ENCODE results near the gene CTPS2.
A peak's percentile ranks its signal among the peaks of the same experiment; 100 is the strongest.
"Not testable (repeated sequence)": the region's sequence is repeated elsewhere in the genome, so short reads cannot be mapped to it uniquely, and the experiment has no call there.

CTPS2 gene

DNA sequence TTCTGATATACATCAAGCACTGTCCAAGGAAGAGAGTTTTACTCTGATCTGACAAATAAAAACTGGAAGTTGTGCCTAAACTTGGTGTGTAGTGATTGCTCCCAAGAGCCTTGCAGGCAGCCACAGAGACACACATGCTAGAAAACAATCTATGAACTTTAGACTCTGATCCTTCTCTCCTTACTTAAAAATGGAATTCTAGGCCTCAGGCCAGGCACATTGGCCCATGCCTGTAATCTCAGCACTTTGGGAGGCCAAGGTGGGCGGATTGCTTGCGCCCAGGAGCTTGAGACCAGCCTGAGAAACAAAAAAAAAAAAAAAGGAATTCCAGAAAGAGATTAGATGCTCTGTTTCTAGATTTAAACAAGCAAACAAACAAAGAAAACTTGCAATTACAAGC, 108.1 kb downstream of the CTPS2 start:
- peak; percentile 24 for DNase-seq (ENCODE audit: low read depth)

DNA sequence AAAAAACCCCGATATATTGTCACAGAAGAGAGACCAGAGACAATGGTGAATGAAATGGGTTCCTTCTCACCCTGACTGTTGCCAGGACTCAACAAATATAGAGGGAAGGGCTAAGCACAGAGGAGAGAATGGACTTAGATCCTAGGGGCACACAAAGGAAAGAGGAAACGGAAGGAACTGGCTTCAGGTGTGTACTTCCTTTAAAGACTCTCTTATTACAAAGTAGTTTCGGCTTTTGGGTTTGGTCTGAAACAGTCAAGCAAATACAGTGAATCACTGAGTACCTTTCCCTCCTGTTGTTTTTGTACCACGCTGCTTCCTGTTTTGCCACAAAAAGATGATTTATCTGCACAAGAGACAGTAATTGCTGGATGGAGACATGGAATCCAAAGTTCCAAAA, 108.6 kb downstream of the CTPS2 start:
- DNase-seq (ENCODE audit: low read depth), result peak; percentile 38

DNA sequence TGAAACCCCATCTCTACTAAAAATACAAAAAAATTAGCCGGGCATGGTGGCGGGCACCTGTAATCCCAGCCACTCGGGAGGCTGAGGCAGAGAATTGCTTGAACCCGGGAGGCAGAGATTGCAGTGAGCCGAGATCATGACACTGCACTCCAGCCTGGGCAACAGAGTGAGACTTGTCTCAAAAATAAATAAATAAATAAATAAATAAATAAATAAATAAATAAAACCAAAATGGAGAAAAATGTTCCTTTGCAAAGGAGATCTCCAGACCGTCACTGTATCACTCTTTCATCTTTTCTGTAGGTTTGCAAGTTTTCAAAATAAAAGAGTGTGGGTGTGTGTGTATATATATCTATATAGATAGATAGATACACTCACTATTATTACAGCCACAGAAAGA, 109.2 kb downstream of the CTPS2 start:
- not testable (repeated sequence) for DNase-seq (ENCODE audit: low read depth)

DNA sequence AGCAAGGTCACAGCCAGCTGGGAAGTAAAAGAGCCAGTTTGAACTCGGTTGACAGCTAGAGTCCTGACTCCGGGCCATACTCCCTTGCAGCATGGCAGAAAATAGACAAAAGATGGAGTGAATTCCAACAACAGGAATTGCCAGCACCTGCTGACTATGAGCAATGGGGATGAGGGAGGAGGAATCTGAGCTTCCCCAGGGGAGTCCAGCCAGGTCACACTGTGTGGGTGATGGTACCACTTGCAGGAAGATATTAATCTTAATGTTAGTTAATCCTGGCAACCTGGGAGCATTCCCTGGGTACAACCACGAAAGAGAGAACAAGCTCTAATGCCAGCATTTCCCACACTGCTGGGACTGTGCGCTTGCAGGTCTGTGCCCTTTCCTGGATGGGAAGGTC, 110.6 kb downstream of the CTPS2 start:
- no peak for DNase-seq (ENCODE audit: low read depth)

DNA sequence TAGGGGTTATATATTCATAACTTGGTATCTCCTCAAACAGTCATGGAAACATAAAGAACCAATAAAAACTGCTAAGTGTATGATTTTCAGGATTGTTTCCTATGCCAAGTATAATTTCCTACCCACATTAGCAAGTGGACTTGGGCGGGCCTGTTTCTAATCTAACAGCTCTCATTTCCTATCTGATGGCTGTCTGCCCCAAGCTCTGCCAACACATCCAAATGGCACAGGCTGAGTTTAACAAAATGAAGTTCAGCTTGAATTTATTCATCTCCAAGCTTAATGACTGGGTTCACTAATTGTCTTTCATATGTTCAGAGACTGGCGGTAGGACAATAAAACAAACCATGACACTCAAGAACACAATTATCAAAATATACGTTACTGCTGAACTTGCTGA, 118.0 kb downstream of the CTPS2 start:
- DNase-seq (ENCODE audit: low read depth), result no peak

DNA sequence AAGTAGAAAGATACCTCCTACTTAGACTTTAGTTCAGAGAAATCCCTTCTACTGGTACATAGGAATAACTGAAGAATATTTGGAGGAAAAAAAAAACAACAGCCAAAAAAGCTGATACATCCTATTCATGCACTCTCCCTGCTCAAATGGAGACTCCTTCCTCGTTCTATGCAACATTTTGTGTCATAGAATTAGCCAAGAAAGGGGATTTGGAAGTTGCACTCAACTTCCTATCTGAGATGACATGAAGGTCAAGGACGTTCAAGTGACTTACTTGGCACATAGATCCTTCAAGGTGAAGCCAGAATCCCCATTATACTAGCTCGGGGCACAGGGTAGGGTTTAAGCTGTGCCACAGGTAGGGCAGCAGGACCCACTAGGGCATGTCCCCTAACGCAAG, 118.7 kb downstream of the CTPS2 start:
- DNase-seq (ENCODE audit: low read depth), result no peak

DNA sequence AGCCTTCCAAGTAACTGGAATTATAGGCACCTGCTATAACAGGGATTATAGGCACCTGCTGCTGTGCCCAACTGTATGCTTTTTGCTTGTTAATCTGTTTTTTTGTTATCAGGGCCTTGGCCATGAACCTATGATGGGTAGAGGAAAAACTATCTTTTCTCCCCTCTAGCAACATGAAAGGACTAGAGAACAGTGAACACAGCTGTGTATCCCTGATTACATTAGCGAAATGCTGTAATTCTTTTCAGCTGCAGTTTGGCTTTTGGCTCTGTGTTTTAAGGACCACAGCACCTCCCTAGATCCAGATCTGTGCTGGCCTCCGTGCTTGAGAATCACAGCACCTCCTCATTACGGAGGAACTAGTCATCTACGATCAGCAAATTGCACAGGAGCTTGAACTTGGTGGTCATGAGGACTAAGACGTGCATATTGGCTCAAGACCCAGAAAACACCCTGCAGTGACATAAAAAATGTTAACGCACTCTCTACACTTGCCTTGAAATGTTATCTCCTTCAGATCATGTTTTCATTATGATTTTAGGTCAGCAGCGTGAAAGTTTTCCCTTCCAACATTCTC, 120.2 kb downstream of the CTPS2 start:
- no peak for DNase-seq (ENCODE audit: low read depth)

DNA sequence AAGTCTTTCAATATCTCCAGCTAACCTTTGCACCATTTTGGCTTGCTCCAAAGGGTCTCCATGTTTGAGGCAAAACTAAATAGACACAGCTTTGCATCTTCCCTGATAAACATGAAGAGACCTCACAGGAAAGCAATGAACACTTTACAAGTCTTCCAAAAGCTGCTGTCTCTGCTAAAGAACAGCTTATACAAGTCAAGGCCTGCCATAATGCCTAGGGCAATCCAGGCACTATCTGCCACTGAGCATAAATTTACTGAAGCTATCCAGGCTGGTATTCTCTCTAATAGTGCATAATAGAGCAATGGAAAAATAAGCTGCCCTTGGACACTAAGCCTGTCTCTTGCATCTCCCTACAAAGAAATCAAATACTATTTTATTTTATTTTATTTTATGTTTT, 122.6 kb downstream of the CTPS2 start:
- DNase-seq (ENCODE audit: low read depth), result no peak

DNA sequence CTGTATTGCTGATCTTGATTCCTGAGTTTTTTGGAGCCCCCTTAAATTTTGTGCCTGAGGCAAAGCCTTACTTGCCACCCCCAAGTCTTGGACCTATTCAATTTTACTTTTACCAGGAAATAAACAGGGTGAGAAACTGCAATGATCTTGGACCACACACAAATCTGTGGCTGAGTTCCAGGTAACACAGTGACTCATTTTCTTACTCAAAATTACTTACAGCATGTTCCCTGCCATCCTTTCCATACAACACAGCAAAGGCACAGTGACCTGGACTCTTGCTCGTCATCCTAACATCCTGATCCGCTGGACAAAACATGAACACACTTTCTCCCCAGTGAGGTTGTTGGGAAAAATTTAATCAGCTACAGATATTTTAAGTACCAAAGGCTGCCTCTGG, 123.3 kb downstream of the CTPS2 start:
- peak; percentile 30 for DNase-seq (ENCODE audit: low read depth)

DNA sequence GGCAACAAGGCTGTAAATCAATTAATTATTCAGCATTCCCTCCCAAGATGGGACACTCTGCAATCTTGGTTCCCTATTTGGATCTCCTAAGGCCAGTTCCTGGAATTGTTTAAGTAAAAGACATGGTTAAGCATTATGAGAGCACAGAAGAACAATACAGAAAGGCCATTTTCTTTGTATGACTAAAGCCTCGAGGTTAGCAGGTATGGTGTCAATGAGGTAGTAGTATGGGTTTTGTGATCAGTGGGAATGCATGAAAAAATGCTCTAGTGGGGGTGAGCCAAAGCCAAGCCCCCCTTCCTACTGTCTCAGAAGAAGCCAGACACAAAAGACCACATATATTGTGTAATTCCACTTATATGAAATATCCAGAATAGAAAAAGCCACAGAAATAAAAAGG, 124.2 kb downstream of the CTPS2 start:
- DNase-seq (ENCODE audit: low read depth), result no peak

DNA sequence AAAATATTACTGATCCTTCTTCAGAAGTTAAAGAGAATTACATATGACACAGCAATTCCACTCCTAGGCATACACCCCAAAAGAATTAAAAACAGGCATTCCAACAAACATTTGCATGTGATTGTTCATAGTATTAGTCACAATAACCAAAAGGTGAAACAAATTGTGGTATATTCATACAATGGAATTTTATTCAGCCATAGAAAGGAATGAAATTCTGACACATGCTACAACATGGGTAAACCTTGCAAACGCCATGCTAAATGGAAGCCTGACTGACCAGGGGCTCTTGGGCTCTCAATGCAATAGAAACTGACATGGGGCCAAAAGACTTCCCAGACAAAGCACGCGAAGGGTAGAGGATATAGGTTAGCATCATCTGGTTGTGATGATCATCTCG, 124.6 kb downstream of the CTPS2 start:
- no peak for DNase-seq (ENCODE audit: low read depth)

DNA sequence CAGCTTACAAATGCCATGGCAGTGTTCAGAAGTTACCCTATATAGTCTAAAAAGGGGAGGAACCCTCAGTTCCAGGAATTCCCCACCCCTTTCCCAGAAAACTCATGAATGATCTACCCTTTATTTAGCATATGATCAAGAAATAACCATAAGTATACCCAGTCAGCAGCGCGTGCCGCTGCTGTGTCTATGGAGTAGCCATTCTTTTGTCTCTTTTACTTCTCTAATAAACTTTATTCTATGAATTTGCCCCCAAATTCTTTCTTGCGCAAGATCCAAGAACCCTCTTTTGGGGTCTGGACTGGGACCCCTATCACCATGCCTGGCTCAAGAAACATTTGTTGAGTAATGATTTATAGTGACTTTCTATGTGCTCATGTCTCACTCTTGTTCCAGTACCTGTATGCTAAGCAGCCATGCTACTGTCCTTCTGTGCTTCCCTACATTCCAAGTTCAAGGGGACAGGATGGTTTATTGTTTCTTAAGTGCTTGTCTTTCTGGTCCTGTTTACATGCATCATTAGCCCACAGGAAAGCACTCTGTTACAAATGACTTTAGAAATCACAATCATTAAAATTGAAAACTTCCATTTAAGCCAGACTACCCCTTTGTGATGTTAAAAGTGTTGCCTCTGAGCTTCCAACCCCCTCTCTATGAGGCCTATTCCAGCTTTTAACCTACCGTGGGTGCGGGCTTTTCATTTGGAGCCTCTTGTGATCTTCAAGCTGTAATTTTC, 125.9 kb downstream of the CTPS2 start:
- no peak for DNase-seq (ENCODE audit: low read depth)

DNA sequence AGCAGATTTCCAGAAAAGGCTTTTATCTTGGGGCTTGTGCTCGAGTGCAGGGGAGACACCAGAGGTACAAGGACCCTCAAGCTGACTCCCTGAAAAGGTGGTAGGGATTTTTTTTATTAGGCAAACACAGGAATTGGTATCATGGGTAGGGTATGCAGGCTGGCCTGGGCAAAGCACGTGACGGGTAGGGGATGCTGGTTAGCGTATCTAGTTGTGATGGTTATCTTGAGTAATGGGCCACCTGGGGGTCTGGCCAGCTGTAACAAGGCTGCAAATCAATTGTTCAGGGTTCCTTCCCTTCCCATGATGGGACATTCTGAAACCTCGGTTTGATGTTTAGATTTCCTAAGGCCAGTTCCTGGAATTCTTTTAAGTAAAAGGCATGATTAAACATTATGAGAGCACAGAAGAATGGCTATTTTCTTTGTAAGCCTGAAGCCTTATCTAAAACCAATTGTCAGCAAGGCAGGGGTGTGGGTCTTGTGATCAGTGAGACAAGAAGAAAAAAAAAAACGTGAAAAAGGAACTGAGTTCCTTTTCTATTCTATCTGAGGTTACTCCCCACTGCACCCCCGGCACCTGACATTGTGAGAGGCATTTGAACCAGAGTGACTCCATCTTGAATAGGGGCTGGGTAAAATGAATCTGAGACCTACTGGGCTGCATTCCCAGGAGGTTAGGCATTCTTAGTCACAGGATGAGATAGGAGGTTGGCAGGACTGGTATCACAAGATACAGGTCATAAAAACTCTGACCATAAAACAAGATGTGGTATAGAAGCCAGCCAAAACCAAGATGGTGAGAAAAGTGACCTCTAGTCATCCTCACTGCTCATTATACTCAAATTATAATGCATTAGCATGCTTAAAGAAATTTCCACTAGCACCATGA, 126.7 kb downstream of the CTPS2 start:
- DNase-seq (ENCODE audit: low read depth), result no peak

DNA sequence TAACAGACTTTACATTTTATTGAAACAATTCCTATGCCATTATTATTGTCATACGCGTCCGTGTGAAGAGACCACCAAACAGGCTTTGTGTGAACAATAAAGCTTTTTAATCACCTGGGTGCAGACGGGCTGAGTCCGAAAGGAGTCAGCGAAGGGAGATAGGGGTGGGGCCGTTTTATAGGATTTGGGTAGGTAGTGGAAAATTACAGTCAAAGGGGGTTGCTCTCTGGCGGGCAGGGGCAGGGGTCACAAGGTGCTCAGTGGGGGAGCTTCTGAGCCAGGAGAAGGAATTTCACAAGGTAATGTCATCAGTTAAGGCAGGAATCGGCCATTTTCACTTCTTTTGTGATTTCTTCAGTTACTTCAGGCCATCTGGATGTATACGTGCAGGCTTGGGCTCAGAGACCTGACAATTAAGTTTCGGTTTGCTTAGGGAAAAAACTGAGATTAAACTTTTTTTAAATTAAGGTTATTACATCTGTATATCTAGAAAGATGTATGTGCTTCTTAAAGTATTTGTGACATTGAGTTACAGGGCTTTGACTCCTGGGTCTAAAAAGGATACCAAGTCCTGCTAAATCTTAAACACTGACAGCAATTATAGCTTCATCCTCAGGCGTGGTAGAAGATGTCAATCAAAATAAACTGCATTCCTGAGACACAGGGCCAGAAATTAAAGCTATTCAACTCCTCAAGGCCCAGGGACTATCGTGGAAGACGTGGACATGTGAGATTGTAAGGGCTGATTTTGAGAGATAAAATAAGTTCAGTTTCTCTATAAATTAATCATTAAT, 132.3 kb downstream of the CTPS2 start:
- not testable (repeated sequence) for DNase-seq (ENCODE audit: low read depth)

DNA sequence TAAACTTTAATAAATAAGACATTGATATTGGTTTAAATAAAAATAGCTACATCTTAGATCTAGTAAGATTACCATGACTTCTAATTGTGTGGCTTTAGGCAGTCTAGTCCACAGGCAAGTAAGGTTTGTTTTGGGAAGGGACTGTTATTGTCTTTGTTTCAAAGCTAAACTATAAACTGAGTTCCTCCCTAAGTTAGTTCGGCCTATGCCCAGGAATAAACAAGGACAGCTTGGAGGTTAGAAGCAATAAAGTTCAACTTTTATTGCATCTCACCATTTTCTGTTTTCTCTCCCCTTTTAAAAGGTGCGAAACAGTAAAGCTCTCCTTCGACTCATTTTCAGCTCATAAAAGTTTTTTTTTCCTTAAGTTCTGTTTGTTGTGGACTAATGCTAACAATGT, 133.0 kb downstream of the CTPS2 start:
- DNase-seq (ENCODE audit: low read depth), result no peak

DNA sequence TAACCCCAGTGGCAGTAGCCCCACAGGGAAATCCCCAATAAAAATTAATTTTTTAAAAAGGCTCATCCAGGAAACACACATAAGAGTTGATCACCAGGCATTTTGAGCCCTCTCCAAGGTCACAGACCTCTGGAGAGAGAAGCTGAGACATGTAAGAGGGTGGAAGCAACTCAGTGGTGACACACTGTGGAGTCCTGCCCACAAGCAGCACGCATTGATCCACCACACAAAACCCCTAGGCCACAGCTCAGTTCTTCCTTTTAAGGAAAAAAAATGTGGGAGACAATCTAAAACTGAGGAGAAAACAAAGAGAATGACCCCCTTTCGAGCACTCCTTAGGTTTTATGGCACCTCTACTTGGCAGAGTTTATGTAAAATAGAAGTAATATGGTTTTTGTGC, 134.3 kb downstream of the CTPS2 start:
- no peak for DNase-seq (ENCODE audit: low read depth)

DNA sequence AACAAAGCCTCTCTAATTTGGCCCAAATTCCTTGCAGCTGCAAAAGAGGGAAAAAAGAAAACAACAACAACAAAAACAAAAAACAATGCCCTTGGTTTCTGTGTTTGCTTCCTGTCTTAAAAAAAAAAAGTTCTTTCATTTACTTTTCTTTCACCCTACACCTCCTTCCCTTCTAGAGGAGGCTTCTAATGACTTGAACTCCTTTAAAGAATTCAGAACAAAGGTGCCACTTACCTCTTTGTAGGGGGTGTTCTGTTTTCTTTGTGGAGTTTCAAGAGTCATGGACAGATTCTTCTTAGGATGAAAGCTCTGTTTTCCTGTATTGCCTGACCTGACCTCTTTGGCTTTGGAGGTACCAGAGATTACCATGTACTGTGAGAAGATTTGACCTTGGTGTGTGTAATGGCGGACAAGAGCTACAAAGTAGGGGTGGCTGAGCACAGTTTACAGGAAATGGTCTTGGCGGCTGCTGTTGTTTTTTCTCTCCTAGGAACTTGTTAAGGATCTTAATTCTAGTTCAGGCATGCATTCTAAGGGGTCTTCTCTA, 134.9 kb downstream of the CTPS2 start:
- DNase-seq (ENCODE audit: low read depth), result no peak

DNA sequence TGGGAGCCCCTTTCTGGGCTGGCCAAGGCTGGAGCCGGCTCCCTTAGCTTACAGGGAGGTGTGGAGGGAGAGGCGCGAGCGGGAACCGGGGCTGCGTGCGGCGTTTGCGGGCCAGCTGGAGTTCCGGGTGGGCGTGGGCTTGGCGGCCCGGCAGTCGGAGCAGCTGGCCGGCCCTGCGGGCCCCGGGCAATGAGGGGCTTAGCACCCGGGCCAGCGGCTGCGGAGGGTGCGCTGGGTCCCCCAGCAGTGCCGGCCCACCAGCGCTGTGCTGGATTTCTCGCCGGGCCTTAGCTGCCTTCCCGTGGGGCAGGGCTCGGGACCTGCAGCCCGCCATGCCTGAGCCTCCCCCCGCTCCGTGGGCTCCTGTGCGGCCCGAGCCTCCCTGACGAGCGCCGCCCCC, 137.1 kb downstream of the CTPS2 start:
- DNase-seq (ENCODE audit: low read depth), result not testable (repeated sequence)

DNA sequence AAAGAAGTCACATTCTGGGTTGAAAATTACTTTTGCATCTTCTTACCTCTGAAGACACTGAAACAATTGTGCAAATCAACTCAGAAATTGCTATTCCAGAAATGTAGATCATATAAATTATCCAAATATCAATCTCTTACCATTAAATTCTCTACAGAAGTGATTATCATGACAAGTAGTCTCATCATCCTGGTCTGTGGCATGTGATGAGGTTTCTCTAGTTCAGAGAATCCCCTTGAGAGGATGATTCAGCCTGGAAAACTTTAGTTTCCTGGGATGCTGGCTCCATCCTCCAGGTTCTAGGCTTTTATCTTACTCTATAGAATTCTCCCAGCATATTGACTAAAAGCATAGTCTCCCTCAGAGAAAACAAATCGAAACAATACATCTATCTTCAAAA, 138.7 kb downstream of the CTPS2 start:
- peak; percentile 29 for DNase-seq (ENCODE audit: low read depth)

DNA sequence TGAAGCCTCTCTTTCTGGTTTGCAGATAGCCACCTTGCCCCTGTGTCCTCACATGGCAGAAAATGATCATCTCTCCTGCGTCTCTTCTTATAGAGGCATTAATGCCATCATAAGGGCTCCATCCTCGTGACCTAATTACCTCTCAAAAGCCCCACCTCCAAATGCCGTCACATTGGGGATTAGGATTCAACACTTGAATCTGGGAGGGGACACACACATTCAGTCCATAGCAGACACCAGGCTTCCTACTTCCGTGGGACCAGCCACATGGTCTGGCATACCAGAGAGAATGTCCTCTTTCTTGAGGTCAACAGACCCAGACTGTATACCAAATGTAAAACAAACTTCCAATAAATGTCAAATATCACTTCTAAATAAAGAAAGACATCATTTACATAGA, 144.8 kb downstream of the CTPS2 start:
- DNase-seq (ENCODE audit: low read depth), result no peak

DNA sequence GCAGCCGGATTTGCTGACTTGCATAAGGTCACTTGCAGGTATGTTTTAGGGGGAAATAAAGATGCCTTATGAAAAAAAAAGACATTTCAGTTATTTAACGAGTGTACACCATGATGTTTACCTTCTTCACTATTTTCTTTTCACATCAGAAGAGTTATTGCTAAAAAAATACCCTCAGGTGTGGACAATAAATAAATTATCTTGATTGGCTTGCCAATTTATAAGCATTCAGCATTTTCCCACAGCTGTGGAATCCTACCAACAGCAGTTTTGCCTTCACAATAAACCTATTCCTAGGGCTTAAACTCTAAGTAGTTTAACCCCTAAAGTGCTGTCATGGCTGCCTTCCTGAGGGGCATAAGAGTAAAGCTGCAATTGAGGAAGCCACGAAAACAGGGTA, 145.9 kb downstream of the CTPS2 start:
- DNase-seq (ENCODE audit: low read depth), result no peak

DNA sequence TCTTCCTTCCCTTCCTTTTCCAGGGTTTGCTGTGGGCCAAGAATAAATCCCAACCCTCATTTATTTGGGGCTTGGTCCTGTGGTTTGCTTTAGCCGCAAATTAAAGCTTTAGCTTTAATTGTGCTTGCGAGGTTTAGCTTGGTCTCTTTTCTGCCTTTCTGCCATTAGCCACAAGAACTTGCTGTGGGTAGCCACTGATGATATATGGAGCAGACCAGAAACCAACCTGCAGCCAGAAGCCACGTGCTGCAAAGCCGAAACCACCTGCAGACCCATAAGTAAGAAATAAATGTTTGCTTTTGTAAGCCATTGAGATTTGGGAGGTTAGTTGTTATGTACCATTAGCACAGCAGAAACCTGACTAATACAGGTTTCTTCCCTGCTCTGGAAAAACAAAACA, 152.3 kb downstream of the CTPS2 start:
- DNase-seq (ENCODE audit: low read depth), result no peak

Data from amniotic epithelial cell (primary cell).